IMR-90 (cell line): ENCODE data around the gene CACNA2D3. TPM values are rescaled to one million over a fixed set of nuclear protein-coding genes. Genes with fewer than 3 reads are reported as not detected.

Experiments used
- ATAC-seq: fragments of 200-7000 bp; cut with Tn5 transposase; 2 replicates; pipeline ENCODE4 v1.9.1; 2020; ENCODE audit warnings: low read depth, mild to moderate bottlenecking, moderate library complexity
- BruUV-seq: library from RNA; stranded (reverse); fragments of 400-500 nt; replicated peaks from 2 replicates; lab custom pipeline; 2021; lab: Mats Ljungman, UMichigan
- CTCF ChIA-PET: fragments of 300-600 bp; formaldehyde crosslinking; extraction: SDS; loops from one replicate; lab custom pipeline; 2021; ENCODE audit warnings: antibody characterized with exemption; lab: Yijun Ruan, JAX
- POLR2A ChIA-PET: fragments of 300-600 bp; sonication (Branson Sonifier 250); formaldehyde crosslinking; loops from one replicate; lab custom pipeline; 2022; ENCODE audit warnings: antibody characterized with exemption; ENCODE audit not compliant: unreplicated experiment; lab: Charles Lee
- DNase-seq: peaks from one replicate; pipeline ENCODE4 v3.0.0; 2013
- H2AFZ ChIP-seq: replicated peaks from 2 replicates; pipeline ENCODE3; 2013; ENCODE audit warnings: low read length, mild to moderate bottlenecking; ENCODE audit not compliant: poor library complexity
- H2AK5ac ChIP-seq: 2 replicates; pipeline ENCODE4 v1.6.1; 2013; ENCODE audit warnings: low read depth, low read length, inconsistent platforms
- H2AK9ac ChIP-seq: replicated peaks from 2 replicates; pipeline ENCODE3; 2013; ENCODE audit warnings: mild to moderate bottlenecking, low read depth, low read length, moderate library complexity; ENCODE audit not compliant: poor library complexity
- H2BK120ac ChIP-seq: 2 replicates; pipeline ENCODE4 v1.6.1; 2013; ENCODE audit warnings: low read depth, low read length, inconsistent platforms
- H2BK15ac ChIP-seq: 3 replicates; pipeline ENCODE4 v1.6.1; 2013; ENCODE audit warnings: low read depth, low read length, inconsistent platforms
- H2BK20ac ChIP-seq: 2 replicates; pipeline ENCODE4 v1.6.1; 2013; ENCODE audit warnings: low read depth, mild to moderate bottlenecking, inconsistent platforms, low read length, moderate library complexity
- H2BK5ac ChIP-seq: 2 replicates; pipeline ENCODE4 v1.6.1; 2013; ENCODE audit warnings: mild to moderate bottlenecking, low read depth, low read length, inconsistent platforms; ENCODE audit not compliant: poor library complexity, severe bottlenecking
- H3K14ac ChIP-seq: replicated peaks from 2 replicates; pipeline ENCODE4 v1.6.1; 2013; ENCODE audit warnings: low read depth, low read length, inconsistent platforms
- H3K18ac ChIP-seq: 2 replicates; pipeline ENCODE4 v1.6.1; 2013; ENCODE audit warnings: low read depth, low read length, control low read depth
- H3K23ac ChIP-seq: 2 replicates; pipeline ENCODE4 v1.6.1; 2013; ENCODE audit warnings: low read depth, low read length, inconsistent platforms
- H3K27ac ChIP-seq: 2 replicates; pipeline ENCODE4 v1.5.1; 2013; ENCODE audit warnings: mild to moderate bottlenecking, control low read depth, low read length; ENCODE audit not compliant: insufficient read depth
- H3K27me3 ChIP-seq: 2 replicates; pipeline ENCODE4 v1.6.1; 2013; ENCODE audit warnings: low read length; ENCODE audit not compliant: control insufficient read depth, insufficient read depth
- H3K36me3 ChIP-seq: 2 replicates; pipeline ENCODE4 v1.6.1; 2013; ENCODE audit warnings: low read length, mixed read lengths; ENCODE audit not compliant: control insufficient read depth, insufficient read depth
- H3K4ac ChIP-seq: 2 replicates; pipeline ENCODE4 v1.6.1; 2013; ENCODE audit warnings: low read depth, low read length, inconsistent platforms
- H3K4me1 ChIP-seq: 2 replicates; pipeline ENCODE4 v1.6.1; 2013; ENCODE audit warnings: low read length, mixed read lengths; ENCODE audit not compliant: control insufficient read depth, insufficient read depth
- H3K4me2 ChIP-seq: 2 replicates; pipeline ENCODE4 v1.6.1; 2013; ENCODE audit warnings: low read depth, mild to moderate bottlenecking, control low read depth, low read length, moderate library complexity
- H3K4me3 ChIP-seq: 2 replicates; pipeline ENCODE4 v1.5.1; 2013; ENCODE audit warnings: low read depth, mild to moderate bottlenecking, control low read depth, low read length, moderate library complexity; ENCODE audit not compliant: insufficient read depth
- H3K56ac ChIP-seq: 2 replicates; pipeline ENCODE4 v1.6.1; 2013; ENCODE audit warnings: low read length, inconsistent platforms; ENCODE audit not compliant: insufficient read depth; ENCODE audit errors: extremely low read depth
- H3K79me1 ChIP-seq, 2 experiments: 2 replicates each; pipeline ENCODE4 v1.6.1; 2013; ENCODE audit warnings: low read length in 2 of 2, inconsistent platforms in 1 of 2, low read depth in 1 of 2
- H3K9ac ChIP-seq: 2 replicates; pipeline ENCODE4 v1.6.1; 2013; ENCODE audit warnings: low read depth, low read length, control low read depth
- H3K9me1 ChIP-seq: 2 replicates; pipeline ENCODE4 v1.6.1; 2013; ENCODE audit warnings: low read length, inconsistent platforms; ENCODE audit not compliant: insufficient read depth
- H3K9me3 ChIP-seq: 2 replicates; pipeline ENCODE4 v1.6.1; 2013; ENCODE audit warnings: low read length; ENCODE audit not compliant: control insufficient read depth, insufficient read depth
- H4K20me1 ChIP-seq: 2 replicates; pipeline ENCODE4 v1.6.1; 2013; ENCODE audit warnings: low read length, inconsistent platforms; ENCODE audit not compliant: insufficient read depth
- H4K5ac ChIP-seq: 2 replicates; pipeline ENCODE4 v1.6.1; 2013; ENCODE audit warnings: mild to moderate bottlenecking, low read depth, low read length, control low read depth
- H4K8ac ChIP-seq, 2 experiments: 2 replicates each; pipeline ENCODE4 v1.6.1; 2013; ENCODE audit warnings: low read depth in 2 of 2, low read length in 2 of 2, control low read depth in 1 of 2, inconsistent platforms in 1 of 2
- H4K91ac ChIP-seq: 2 replicates; pipeline ENCODE4 v1.6.1; 2013; ENCODE audit warnings: low read depth, low read length, inconsistent platforms; ENCODE audit not compliant: insufficient read depth
- BHLHE40 ChIP-seq: fragments of 150-350 bp; IDR thresholded peaks from 2 replicates; pipeline ENCODE4 v1.6.1; 2016; ENCODE audit warnings: mild to moderate bottlenecking, low read depth, low read length
- CEBPB ChIP-seq: IDR thresholded peaks from 2 replicates; pipeline ENCODE4 v1.6.1; 2012; ENCODE audit warnings: low read depth, low read length, improper control_type of control experiment
- CHD1 ChIP-seq: IDR thresholded peaks from 2 replicates; pipeline ENCODE4 v1.6.1; 2012; ENCODE audit warnings: low read depth, low read length, improper control_type of control experiment
- FOS ChIP-seq: fragments of 150-350 bp; IDR thresholded peaks from 2 replicates; pipeline ENCODE4 v1.6.1; 2016; ENCODE audit warnings: low read depth, low read length
- MAFK ChIP-seq: IDR thresholded peaks from 2 replicates; pipeline ENCODE4 v1.6.1; 2012; ENCODE audit warnings: low read depth, low read length, improper control_type of control experiment
- MAZ ChIP-seq: IDR thresholded peaks from 2 replicates; pipeline ENCODE4 v1.6.1; 2012; ENCODE audit warnings: low read depth, mild to moderate bottlenecking, low read length, improper control_type of control experiment, moderate library complexity, borderline replicate concordance
- MXI1 ChIP-seq: IDR thresholded peaks from 2 replicates; pipeline ENCODE4 v1.6.1; 2012; ENCODE audit warnings: low read depth, mild to moderate bottlenecking, low read length, moderate library complexity, borderline replicate concordance
- NFE2L2 ChIP-seq: fragments of 150-350 bp; IDR thresholded peaks from 2 replicates; pipeline ENCODE4 v1.6.1; 2016; ENCODE audit warnings: low read depth, mild to moderate bottlenecking, low read length
- POLR2A ChIP-seq: IDR thresholded peaks from 2 replicates; pipeline ENCODE4 v1.6.1; 2012; ENCODE audit warnings: mild to moderate bottlenecking, low read depth, low read length
- RAD21 ChIP-seq: IDR thresholded peaks from 2 replicates; pipeline ENCODE4 v1.6.1; 2012; ENCODE audit warnings: low read length, improper control_type of control experiment
- RCOR1 ChIP-seq: IDR thresholded peaks from 2 replicates; pipeline ENCODE4 v1.6.1; 2012; ENCODE audit warnings: mild to moderate bottlenecking, low read length, improper control_type of control experiment; ENCODE audit not compliant: insufficient replicate concordance
- RFX5 ChIP-seq: IDR thresholded peaks from 2 replicates; pipeline ENCODE4 v1.8.0; 2012; ENCODE audit warnings: low read depth, mild to moderate bottlenecking, low read length, moderate library complexity
- SMC3 ChIP-seq: fragments of 150-350 bp; IDR thresholded peaks from 2 replicates; pipeline ENCODE4 v1.6.1; 2016; ENCODE audit warnings: low read depth, mild to moderate bottlenecking, antibody characterized with exemption, low read length, moderate library complexity
- USF2 ChIP-seq: fragments of 150-350 bp; IDR thresholded peaks from 2 replicates; pipeline ENCODE4 v1.6.1; 2017; ENCODE audit warnings: mild to moderate bottlenecking, antibody characterized with exemption, low read length, low read depth
- WGBS, 2 experiments: methylation state at CpG; one replicate each; pipeline versions ENCODE4 v1.1.5 to v1.1.7; 2013; ENCODE audit warnings: missing lambda C conversion rate in 2 of 2; ENCODE audit not compliant: insufficient read length in 1 of 2; ENCODE audit errors: extremely low coverage in 2 of 2; 5-methylcytosine and 5-hydroxymethylcytosine counted together
- dilution Hi-C: fragments of 300-500 bp; cut with HindIII; formaldehyde crosslinking; loops from one replicate; pipeline ENCODE4 v1.14.3; 2018; ENCODE audit warnings: low sequenced_read_pairs; ENCODE audit not compliant: unreplicated experiment
- in situ Hi-C: fragments of 300-500 bp; cut with MboI; formaldehyde crosslinking; loops from 3 replicates; pipeline ENCODE4 v1.14.3; 2019; ENCODE audit warnings: low sequenced_read_pairs, inconsistent platforms, mixed read lengths
- intact Hi-C: fragments of 100-400 bp; cut with micrococcal nuclease; formaldehyde crosslinking; loops from 2 replicates; pipeline ENCODE4 v1.10.0; 2022
- polyA plus RNA-seq, 3 experiments: library from polyadenylated mRNA; depleted of rRNA; stranded (reverse); fragments of >200 nt; gene quantifications; 2 replicates each; pipeline ENCODE4 v1.2.3, GENCODE V29; 2012; ENCODE audit warnings: low replicate concordance in 1 of 3
- total RNA-seq: library from RNA; depleted of rRNA; stranded (reverse); fragments of >200 nt; gene quantifications from 2 replicates; pipeline ENCODE4 v1.2.3, GENCODE V29; 2012
- TF ChIP-seq, protein P1 (sequence below): conservative IDR thresholded peaks from 2 replicates; pipeline ENCODE4 v1.5.1; 2012; ENCODE audit warnings: mild to moderate bottlenecking, low read depth, low read length, improper control_type of control experiment
- TF ChIP-seq, protein P2 (sequence below): fragments of 150-350 bp; IDR thresholded peaks from 2 replicates; pipeline ENCODE4 v1.6.1; 2016; ENCODE audit warnings: low read depth, mild to moderate bottlenecking, low read length, moderate library complexity, borderline replicate concordance

CACNA2D3 gene
- total and polyA plus RNA-seq, 2 of the 4 experiments (the other 2 are of a cell fraction): 0.36 to 0.41 TPM

- peak overlapping the region; percentile 32; the same call in 1 of the 2 replicates for H3K4me2 ChIP-seq
- BruUV-seq: no TSS peak
- no CpG with 5 or more reads among the region's 5 CpGs for WGBS, 2 experiments
- ChIA-PET POLR2A (no interaction called here), CTCF (interaction anchor here (1.0 kb wide), 1 partner anchor 212 kb away, joined by 3 read pairs; no protein-coding TSS in a partner anchor)
- peak overlapping the region; percentile 95 for H3K14ac ChIP-seq
- H3K4me1 ChIP-seq: peaks cover 19% of the 10 kb centered on the region
- H3K27ac ChIP-seq: peak overlapping the region; percentile 81
- no peaks in the 10 kb centered on the region for H3K36me3 ChIP-seq
- DNase-seq: no peak
- peak overlapping the region; percentile 92 for H3K18ac ChIP-seq
- peak overlapping the region; percentile 92 for H2BK5ac ChIP-seq
- in situ Hi-C loops (loop anchor here (5.0 kb wide), 2 partner anchors 213 to 528 kb away; no protein-coding TSS in a partner anchor), intact Hi-C loops (loop anchor here (2.0 to 5.0 kb wide), 6 partner anchors 44 to 943 kb away; no protein-coding TSS in a partner anchor), dilution Hi-C loops (no loop called here)
- peak overlapping the region; percentile 98 for H2BK120ac ChIP-seq
- peak overlapping the region; percentile 98 for H4K91ac ChIP-seq
- H4K5ac ChIP-seq: peak overlapping the region; percentile 97
- H2AK9ac ChIP-seq: peak overlapping the region; percentile 87
- no peaks in the 10 kb centered on the region for H4K20me1 ChIP-seq
- H2BK20ac ChIP-seq: peak overlapping the region; percentile 96
- peak overlapping the region; percentile 97 for H3K4ac ChIP-seq
- no peak overlapping the region for H3K4me3 ChIP-seq
- H2AFZ ChIP-seq: peak overlapping the region; percentile 72
- H2BK15ac ChIP-seq: peak overlapping the region; percentile 97
- peak overlapping the region; percentile 93 for H3K23ac ChIP-seq
- H3K9ac ChIP-seq: peak overlapping the region; percentile 64
- H3K9me1 ChIP-seq: peaks cover 28% of the 10 kb centered on the region
- peak overlapping the region; percentile 79 for H4K8ac ChIP-seq
- no peaks in the 10 kb centered on the region for H3K9me3 ChIP-seq
- H2AK5ac ChIP-seq: peak overlapping the region; percentile 98
- H3K79me1 ChIP-seq: peaks cover 5 to 25% of the 10 kb centered on the region in 2 experiments; a peak in 3 of 4 replicates
- no peaks in the 10 kb centered on the region for H3K27me3 ChIP-seq
- H3K56ac ChIP-seq: peak overlapping the region; percentile 93
- no peak for ATAC-seq
- TF ChIP-seq, protein P1, sequence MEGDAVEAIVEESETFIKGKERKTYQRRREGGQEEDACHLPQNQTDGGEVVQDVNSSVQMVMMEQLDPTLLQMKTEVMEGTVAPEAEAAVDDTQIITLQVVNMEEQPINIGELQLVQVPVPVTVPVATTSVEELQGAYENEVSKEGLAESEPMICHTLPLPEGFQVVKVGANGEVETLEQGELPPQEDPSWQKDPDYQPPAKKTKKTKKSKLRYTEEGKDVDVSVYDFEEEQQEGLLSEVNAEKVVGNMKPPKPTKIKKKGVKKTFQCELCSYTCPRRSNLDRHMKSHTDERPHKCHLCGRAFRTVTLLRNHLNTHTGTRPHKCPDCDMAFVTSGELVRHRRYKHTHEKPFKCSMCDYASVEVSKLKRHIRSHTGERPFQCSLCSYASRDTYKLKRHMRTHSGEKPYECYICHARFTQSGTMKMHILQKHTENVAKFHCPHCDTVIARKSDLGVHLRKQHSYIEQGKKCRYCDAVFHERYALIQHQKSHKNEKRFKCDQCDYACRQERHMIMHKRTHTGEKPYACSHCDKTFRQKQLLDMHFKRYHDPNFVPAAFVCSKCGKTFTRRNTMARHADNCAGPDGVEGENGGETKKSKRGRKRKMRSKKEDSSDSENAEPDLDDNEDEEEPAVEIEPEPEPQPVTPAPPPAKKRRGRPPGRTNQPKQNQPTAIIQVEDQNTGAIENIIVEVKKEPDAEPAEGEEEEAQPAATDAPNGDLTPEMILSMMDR: no peak
- TF ChIP-seq, protein P2, sequence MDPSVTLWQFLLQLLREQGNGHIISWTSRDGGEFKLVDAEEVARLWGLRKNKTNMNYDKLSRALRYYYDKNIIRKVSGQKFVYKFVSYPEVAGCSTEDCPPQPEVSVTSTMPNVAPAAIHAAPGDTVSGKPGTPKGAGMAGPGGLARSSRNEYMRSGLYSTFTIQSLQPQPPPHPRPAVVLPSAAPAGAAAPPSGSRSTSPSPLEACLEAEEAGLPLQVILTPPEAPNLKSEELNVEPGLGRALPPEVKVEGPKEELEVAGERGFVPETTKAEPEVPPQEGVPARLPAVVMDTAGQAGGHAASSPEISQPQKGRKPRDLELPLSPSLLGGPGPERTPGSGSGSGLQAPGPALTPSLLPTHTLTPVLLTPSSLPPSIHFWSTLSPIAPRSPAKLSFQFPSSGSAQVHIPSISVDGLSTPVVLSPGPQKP: no peak
- TF ChIP-seq USF2 (no peak), MXI1 (no peak), MAFK (no peak), CHD1 (no peak), RFX5 (no peak), RCOR1 (no peak), FOS (no peak), NFE2L2 (no peak), BHLHE40 (no peak), POLR2A (no peak), MAZ (no peak), SMC3 (no peak), RAD21 (no peak), CEBPB (no peak)
Observed at GRCh38 chr3:54954521-54954920, 832.2 kb downstream of the CACNA2D3 start.
